Neural progenitor cell (in vitro differentiated cells): ENCODE measurements around the gene TCF7L1.

Source experiments
- EZH2 ChIP-seq: fragments of 200-600 bp; sonication (generic); IDR thresholded peaks from 2 replicates; pipeline ENCODE4 v1.6.1; 2017; ENCODE audit warnings: antibody characterized with exemption, mild to moderate bottlenecking, moderate library complexity
- TF ChIP-seq, protein P1 (sequence below): fragments of 200-600 bp; sonication (generic); IDR thresholded peaks from 2 replicates; pipeline ENCODE4 v1.5.1; 2017; ENCODE audit warnings: antibody characterized with exemption, mild to moderate bottlenecking

GRCh38 chr2:85199698-85200097 lies 66.5 kb downstream of the TCF7L1 start:
- TF ChIP-seq, protein P1, sequence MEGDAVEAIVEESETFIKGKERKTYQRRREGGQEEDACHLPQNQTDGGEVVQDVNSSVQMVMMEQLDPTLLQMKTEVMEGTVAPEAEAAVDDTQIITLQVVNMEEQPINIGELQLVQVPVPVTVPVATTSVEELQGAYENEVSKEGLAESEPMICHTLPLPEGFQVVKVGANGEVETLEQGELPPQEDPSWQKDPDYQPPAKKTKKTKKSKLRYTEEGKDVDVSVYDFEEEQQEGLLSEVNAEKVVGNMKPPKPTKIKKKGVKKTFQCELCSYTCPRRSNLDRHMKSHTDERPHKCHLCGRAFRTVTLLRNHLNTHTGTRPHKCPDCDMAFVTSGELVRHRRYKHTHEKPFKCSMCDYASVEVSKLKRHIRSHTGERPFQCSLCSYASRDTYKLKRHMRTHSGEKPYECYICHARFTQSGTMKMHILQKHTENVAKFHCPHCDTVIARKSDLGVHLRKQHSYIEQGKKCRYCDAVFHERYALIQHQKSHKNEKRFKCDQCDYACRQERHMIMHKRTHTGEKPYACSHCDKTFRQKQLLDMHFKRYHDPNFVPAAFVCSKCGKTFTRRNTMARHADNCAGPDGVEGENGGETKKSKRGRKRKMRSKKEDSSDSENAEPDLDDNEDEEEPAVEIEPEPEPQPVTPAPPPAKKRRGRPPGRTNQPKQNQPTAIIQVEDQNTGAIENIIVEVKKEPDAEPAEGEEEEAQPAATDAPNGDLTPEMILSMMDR: no peak
- TF ChIP-seq EZH2: no peak
